Retina (tissue), 1 donor: ENCODE results near the gene BDH1.

Experiments used
- DNase-seq: peaks from one replicate; pipeline ENCODE4 v3.0.0-alpha.2; 2016

Gene BDH1

DNA sequence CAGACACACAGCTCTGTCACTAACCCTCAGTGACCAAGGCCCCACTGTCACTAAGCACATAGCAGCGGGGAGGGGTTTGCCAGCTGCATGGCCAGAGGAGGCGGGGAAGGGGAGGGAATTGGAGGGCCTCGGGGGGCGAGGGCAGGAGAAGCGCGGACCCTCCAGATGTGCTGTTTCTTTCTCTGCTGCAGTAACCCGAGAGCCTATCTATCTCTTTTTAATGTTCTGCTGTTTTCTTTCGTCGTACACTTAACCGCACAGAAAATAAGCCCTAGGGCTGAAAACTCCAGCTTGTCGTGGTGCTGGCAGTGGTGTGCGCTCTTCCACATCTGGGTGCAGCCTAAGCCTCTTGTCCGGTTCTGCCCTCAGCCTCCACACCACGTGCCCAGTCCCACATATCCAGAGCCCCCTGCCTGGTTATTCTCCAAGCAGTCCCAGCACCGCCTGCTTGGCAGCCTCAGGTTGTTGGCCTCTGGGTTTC, 51.1 kb downstream of the BDH1 start:
- peak; percentile 31 for DNase-seq

DNA sequence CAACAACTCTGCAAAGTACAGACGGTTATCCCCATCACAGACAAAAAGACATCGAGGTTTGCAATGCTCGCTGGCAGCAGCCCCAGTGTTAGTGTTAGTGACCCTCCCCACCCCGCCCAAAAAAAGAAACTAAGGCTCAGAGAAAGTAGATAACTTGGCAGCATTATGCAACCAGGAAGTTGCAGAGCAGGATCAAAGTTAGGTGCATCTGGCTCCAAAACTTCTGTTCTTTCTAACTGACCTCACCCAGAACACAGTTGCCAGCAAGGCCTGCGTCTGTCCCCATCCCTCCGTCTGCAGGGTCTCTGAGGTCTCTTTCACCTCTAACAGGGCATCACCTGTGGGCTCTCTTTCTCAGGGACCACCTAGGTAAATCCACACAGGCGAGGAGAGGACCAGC, 51.5 kb downstream of the BDH1 start:
- no peak for DNase-seq

DNA sequence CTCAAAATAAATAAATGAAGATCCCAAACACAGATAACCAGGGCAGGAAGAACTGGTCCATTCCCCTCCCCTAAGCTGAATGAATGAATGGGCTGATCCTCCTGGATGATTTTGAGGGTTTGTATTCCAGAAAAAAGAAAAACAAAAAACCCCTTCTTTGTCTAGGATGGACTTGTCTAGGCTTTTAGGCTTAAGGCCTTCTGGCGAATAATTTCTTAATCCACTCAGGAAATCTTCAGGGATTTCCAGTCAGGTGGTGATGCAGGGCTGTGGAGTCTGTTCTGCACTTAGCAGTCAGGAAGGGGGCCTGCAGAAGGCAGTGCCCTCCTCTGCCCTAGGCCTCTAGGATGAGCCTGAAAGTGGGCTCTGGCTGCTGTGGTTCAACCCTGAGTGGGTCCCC, 52.1 kb downstream of the BDH1 start:
- peak; percentile 34 for DNase-seq

DNA sequence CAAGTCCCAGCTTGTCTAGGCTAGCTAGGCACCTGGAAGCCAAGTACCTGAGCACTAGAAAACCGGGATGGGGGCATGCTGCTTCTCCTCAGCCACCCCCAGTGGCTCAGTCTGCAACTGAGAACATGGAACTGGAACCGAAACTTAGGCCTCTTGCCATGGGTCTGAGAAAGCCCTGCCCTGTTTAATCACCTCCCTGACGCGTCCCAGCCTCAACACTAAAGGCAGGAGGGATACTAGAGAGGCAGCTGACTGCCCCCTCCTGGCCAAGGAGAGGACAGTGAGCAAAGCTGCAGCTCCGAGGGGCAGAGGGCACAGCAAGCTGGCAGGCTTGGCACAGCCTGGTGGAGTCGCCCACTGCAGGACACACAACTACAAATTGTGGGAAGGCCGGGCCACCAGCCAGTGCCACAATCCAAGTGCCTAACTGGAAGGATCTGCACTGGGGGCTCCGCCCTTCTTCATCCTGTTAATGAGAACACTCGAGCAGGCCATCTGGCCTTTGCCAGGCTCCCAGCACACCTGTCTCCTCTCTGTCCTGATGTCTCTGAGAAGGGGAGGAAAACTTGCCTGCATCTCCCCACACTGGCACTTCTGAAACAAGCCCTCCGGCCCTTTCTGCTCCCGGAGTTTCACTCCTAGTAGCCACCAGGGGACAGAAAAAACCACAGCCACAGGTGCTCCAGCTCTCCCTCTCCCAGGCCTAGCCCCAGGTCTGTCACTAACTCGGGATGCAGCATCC, 53.7 kb downstream of the BDH1 start:
- DNase-seq, result no peak

DNA sequence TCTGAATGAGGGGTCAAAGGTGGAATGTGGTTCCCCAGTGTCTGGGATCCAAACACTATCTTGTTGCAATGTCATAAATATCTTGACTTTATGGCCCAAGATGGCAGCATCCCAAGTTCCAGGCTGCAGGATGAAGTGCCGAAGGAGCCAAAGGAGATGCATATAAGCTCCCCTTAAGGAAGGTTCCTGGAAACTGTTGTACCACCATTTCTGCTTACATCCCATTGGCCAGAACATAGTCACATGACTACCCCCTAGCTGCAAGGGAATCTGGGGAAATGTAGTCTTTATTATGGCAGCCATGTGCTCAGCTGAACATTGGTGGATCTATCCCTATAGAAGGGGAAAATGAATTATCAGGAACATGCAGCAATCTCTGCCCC, 54.3 kb downstream of the BDH1 start:
- DNase-seq, result no peak

DNA sequence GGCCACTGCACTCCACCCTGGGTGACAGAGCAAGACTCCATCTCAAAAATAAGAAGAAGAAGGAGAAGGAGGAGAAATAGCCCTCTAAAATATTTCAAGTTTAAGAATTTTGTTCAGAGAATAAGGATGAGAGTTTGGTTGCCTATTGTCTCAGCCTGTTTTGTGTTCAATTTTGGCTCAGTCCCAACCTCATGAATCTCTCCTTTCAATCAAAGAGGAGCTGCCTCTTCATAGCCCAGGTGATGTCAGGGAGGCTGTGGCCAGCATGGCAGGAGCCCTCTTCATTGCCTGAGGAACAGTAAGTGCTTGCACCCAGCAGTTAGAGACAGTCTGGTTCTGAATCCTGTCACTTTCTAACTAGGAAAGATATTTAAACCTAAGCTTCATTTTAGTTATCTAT, 55.0 kb downstream of the BDH1 start:
- no peak for DNase-seq

DNA sequence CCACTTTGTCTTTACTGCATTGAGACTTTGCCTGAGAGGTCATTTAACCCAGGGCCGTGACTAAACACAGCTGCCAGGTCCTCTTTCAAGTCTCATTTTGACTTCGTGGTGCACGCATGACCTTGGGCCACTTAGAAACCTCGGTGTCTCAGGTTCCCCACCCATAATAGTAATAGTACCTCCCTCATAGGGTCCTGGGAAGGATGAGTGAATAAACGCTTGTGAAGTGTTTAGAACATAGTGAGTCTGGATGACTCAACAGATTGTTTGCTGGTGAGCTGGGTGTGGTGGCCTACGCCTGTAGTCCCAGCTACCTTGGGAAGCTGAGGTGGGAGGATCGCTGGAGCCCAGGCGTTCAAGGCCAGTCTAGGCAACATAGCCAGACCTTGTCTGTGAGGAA, 56.3 kb downstream of the BDH1 start:
- no peak for DNase-seq

DNA sequence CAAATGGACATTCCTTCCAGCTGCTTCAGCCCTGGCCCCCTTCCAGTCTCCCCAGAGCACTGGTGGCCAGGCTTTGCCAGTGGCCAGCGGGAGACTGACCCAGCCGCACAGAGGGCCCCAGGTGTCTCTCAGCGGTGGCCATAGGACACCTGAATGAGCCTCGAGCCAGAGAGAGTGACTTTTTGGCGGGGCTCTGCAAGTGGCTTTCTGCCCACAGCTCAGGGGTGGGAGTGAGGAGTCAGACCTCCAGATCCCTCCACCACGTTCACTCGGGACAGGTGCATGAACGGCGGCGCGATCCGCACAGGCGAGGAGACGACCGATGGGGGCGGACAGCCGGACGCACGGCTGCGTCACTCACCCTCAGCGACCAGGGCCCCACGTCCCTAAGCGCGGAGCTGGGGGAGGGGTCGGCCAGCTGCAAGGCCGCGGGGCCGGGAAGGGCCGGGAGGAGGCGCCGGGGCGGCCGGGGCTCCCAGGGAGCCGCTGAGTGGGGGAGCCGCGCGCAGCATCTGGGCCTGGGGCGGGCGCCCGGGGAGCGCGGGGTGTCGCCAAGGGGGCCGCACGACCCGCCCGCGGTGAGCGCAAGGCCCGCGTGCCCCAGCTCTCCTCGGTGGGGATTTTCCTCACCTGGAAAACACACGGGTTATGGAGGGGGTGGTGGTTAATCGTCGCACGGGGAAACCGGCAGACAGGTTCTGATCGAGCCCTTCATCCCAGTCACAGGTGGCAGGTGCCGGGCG, 57.1 kb downstream of the BDH1 start:
- no peak for DNase-seq

DNA sequence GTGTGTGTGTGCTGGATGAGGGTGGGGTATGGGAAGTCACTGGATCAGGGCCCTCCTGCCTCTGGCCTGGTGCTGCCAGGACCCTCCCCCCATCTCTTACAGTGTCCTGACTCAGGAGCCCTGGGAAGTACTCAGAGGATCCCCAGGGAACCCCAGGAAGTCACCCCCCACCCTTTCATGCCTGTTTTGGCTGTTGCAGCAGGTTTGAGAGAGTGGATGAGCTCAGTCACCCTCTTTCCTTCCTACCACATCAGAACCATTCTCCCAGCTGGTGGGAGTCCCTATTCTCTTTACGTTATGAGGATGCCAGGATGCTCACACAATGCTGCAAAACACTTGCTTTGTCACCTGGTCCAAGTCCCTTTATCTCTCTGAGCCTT, 59.0 kb downstream of the BDH1 start:
- no peak for DNase-seq

DNA sequence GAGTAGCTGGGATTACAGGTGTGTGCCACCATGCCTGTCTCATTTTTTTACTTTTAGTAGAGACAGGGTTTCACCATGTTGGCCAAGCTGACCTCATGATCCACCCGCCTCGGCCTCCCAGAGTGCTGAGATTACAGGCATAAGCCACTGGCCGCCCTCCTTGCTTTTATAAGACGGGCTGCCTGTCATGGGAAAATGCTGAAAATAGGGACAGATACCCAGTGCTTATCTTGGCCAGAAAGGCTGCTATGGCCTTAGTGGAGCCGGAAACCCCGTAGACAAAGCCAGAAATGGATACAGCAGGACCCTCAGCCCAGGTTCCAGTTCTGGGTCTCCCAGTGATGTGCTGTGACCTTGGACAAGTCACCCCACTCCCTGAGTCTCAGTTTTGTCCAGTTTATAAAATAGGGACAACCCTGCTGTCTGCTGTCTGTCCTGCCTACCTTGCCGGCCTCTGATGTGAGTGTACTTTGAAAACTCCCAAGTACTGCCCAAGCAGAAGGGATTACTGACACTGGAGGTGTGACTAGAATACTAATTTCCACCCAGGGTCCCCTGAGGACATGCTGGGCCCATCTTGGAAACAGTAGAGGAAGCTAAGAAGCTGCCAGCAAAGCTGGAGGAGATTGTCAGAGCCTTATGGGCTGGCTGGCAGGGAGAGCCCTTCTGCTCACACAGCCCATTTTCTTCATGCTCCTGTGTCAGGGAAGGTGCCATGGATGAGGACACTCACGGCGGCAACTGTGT, 59.6 kb downstream of the BDH1 start:
- no peak for DNase-seq

DNA sequence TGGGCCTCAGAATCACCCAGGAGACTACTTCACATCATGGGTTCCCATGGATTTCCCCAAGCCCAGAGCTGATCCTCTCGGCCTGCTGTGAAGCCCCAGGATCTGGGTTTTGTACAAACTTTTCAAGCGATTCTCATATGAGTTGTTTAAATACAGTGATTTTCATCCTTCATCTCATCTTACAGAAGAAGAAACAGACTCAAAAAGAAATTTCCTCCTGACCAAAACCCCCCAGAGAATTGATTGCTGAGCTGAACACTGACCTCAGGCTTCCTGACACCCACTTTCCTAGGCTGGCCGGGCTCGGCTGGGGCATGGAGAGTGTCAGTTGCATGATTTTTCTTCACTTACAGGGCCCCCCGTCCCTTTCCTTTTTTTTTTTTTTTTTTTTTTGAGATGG, 60.3 kb downstream of the BDH1 start:
- DNase-seq, result no peak

DNA sequence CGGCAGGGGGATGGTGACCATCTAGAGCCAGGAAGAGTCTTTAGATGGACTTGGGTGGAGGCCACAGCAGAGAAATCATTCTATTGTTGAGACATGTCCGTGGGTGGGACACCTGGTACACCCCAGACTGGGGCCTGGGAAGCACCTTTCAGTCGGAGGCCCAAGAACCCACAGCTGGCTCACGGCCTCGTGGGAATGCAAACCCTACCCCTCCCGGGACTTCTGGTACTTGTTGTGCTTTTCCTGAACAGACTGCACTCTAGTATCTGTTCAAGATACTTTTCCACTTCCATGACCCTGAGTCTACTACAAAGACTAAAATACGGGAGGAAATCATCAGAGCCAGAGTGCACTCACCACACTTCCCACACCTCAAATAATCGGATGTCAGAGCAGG, 60.7 kb downstream of the BDH1 start:
- no peak for DNase-seq

DNA sequence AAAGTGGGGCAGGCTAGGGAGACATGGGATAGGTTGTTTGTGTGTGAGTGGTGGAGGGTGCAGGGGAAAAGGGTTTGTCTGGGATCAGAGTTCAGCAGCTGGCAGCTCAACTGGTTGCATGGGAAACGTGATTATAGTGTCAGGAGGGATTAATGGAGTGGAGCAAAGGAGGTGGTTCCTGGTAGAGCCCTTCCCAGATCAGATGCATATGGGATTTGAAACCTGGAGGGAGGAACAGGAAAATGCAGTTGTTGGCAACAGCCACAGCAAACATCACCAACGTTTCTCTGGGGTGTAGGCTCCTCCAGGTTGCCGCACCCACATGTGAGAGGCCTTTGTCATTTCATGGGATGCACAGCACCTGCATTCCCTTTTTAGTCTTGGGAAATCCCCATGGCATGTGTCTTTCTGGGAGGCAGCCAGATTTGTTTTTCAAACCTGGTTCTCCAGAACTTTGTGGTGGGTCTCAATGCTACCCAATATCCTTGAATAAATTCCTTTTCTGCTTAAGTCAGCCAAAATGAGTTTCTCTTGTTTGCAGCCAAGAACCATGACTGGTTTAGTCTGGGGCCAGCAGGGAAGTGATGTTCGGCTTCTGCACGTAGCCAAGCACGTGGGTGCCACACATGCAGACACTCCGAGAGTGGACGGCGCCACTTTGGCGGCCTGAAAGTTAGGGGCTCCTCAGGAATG, 61.3 kb downstream of the BDH1 start:
- no peak for DNase-seq

DNA sequence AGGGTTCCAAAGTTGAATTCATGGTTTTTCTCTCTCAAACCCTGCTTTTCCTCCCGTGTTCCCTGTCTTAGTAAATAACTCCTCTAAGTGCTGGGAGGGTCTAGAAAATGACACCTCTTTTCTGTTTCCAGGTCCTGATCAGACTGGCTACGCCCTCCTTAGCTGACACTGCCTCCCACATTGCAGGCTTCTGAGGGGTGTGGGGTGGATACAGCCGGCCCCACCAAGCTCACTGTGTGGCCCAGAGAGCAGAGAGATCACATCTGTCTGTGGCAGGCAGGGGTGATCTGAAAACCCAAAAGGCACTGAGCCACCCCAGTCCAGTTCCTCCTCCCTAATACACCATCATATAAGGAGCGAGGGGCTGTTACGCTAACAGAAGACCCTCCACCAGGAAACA, 62.7 kb downstream of the BDH1 start:
- no peak for DNase-seq

DNA sequence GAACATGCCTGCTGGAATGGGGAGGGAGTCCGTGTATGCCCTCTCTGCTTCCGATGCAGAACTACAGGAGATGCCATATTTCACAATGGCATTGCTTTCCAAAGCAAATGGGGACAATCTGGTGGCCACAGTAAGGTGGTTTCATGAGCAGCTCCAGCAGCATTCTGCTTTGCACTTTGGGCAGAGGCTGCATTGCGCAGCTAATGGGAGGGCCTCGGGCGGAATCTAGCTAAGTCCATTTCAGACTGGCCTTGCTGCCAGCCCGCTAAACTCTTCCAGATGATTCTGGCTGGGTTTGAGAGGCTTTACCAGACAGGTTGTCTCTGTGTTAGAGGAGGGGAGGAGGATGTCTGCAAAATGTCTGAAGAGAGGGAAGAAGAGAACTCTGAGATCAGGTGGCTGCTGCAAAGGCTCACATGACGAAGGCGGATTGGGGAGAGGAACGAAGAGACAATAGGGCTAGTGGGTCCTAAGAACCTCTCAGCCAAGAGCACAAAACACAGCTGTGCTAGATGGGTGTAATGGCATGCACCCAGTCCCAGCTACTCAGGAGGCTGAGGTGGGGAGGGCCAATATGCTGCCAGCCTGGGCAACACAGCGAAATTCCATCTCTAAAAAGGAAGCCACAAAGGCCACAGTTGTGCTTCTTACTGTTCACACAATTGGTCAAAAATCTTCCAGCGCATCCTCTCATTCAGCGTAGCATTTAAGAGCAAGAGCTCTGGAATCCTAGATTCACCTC, 63.7 kb downstream of the BDH1 start:
- no peak for DNase-seq

DNA sequence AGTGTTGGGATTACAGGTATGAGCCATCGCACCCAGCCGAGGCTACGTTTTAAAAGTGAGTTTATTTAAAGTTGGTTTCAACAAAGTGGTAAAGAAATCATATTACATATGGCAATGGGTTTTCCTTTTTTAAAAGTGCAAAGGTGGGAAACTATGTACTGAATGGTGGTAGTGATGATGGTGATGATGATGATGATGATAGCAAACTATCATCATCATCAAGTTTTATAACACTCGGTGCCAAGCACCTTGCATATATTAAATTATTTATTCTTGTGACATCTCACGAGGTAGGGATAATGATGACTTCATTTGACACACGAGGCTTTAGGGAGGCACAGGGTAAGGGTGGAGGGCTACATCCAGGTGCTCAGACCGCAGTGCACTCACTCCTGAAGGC, 64.3 kb downstream of the BDH1 start:
- no peak for DNase-seq

DNA sequence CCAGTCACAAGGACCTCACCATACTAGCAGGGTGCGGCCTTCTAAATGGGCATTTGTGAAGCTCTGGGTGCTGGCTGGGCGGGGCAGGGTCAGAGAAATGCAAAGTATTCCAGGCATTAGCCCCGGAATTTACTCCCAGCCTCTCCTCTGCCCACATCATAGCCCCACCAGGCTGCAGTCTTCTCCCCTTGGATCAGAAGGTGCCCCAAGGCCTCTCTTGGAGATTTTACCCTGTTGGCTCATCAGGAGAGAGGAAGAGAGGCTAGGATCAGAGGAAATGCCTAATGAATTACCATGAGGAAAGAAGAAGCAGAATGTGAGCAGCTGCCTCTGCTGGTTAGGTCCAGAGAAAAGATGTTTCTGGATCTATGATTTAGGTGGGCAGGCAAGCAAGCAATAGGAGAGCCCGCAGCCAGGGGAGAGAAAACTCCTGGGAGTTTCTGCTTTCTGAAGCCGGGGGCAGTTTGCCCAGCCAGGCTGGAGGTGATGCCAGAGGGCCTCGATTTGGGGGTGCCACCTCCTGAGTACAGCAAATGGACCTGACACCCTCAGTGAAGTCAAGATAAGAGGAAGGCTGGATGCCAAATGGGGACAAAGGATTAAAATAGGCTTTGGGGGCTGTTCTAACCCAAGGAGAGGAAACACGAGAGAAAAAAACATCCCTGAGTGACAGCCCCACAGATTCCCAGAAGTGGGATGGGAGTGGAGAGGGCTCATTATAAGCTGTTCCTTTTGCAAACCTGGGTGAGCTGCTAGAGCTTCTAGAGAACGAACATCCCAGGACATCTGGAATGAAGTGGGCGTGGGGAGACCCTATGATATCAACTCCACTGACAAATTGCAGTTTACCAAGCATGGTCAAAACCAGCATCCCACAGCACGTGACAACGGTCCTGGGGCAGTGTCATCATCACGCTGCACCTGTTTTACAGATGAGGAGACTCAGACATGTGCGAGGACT, 65.4 kb downstream of the BDH1 start:
- no peak for DNase-seq

DNA sequence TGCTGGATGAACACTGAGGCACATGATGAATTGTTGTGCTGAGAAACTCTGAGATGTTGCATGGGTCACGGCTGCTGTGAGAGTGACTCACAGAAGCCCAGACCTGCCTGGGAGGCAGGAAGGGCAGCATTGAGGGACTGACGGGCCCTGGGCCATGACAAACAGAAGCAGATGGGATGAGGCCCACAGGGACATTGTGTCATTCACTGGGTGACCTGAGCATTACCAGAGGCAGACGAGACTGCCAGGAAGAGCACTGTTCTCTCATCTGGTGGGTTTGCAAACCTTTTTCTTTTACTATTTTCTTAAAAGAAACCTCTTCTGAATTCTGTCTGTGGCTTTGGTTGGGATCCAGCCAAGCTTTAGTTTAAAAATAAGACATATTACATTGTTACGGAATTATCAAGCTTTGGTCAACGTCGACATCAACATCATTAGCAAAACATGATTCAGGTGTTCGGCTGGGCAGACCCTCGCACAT, 67.8 kb downstream of the BDH1 start:
- DNase-seq, result no peak

DNA sequence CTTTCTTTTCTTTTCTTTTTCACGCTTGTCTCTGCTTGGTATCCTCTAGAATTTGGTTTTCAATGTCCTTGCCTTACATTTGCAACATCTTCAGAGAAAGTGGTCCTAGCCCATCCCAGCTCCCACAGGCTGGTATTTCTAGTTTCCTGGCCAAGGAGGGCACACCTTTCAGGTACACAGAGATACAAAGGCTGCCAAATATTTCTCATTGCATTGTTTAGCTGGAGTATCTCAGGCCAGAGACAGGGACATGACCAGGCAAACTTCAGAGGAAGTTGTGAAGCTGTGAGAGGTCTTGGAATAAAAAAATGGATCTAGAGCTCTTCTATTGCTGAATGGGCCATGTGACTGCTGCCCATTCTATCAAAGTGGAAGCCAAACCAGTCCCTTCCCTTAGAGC, 68.9 kb downstream of the BDH1 start:
- DNase-seq, result no peak

DNA sequence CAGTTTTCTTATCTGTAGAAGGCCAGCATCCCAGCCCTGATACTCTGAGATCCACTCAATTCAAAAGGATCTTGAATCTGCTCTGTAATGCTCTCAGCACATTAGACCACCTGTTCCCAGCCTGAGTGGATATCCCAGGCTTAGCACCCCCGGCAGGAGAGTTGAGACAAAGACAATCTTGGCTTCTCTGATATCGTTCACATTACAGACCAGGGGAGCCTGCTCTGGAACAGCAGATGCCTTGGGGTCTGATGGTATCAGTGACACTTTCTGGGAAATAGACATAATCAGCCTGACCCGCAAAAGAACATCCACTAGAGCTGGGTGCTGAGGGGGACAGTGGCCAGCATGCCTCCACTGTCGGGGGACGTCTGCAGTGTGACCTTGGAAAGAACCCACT, 70.6 kb downstream of the BDH1 start:
- no peak for DNase-seq

DNA sequence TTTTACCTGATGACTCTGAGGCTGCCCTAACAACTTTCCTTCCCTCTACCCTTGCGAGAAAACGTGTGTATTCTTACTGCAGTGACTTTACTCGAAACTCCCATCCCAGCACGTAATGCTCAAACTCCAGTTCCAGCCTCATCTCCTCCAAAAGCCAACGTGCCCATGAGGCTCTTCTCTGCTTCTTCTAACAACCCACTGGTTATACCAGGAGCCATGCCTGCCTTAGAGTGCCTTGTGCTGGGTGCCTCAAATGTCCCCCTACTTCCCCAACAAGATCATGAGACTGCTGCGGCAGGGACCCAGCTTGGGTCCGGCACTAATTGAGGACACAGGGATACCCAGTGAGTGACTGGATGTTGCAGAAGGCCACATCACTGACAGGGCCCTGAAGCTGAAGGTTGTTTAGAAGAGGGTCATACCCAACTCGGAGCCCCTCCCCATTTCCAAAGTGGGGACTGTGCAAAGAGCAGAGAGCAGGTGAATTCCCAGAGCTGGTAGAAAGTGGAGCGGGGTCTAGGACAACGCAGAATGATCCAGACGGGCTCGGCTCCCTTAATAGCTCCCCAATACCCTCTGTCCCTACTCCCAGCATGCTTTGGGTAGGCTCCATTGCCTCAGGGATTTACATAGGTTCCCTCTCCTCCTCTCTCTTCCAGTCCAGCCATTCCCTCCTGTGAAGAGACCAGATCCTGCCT, 71.4 kb downstream of the BDH1 start:
- no peak for DNase-seq
